HG02588 (cell line): ENCODE data around the gene MAD1L1.
"Not testable (repeated sequence)": the region's sequence is repeated elsewhere in the genome, so short reads cannot be mapped to it uniquely, and the experiment has no call there.

Experiments used
- ATAC-seq: cut with Tn5 transposase; IDR thresholded peaks from one replicate; pipeline ENCODE4 v1.9.1; 2021; ENCODE audit warnings: mild to moderate bottlenecking, moderate library complexity; ENCODE audit not compliant: unreplicated experiment

Gene MAD1L1

DNA sequence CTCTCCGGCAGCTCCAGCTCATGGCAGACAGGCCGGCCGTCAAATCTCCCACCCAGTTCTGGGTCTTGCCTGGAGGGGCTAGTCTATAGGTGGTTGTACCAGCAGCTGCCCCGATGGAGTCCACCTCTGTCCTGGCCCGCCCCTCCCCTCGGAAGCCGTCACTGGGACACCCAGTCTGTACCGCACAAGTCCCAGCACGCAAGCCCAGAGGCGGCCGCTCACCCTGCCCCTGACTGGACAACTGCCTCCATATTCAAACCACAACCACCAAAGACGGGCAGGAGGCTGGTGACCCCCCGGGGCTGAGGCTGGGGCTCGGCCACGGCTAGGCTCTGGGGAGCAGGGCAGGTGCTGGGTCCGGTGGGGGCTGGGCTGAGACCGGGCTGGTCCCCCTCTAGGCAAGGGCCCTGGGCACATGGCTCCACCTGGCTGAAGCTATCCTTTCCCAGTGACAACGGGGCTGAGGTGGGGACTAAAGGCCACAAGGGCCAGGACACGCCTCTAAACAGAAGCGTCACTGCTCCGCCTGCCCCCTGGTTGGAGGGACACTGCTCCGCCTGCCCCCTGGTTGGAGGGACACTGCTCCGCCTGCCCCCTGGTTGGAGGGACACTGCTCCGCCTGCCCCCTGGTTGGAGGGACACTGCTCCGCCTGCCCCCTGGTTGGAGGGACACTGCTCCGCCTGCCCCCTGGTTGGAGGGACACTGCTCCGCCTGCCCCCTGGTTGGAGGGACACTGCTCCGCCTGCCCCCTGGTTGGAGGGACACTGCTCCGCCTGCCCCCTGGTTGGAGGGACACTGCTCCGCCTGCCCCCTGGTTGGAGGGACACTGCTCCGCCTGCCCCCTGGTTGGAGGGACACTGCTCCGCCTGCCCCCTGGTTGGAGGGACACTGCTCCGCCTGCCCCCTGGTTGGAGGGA is 371.6 kb downstream of the MAD1L1 start:
- ATAC-seq = not testable (repeated sequence)

GRCh38 chr7:1859266-1860035 is 373.3 kb downstream of the MAD1L1 start:
- no peak for ATAC-seq

DNA sequence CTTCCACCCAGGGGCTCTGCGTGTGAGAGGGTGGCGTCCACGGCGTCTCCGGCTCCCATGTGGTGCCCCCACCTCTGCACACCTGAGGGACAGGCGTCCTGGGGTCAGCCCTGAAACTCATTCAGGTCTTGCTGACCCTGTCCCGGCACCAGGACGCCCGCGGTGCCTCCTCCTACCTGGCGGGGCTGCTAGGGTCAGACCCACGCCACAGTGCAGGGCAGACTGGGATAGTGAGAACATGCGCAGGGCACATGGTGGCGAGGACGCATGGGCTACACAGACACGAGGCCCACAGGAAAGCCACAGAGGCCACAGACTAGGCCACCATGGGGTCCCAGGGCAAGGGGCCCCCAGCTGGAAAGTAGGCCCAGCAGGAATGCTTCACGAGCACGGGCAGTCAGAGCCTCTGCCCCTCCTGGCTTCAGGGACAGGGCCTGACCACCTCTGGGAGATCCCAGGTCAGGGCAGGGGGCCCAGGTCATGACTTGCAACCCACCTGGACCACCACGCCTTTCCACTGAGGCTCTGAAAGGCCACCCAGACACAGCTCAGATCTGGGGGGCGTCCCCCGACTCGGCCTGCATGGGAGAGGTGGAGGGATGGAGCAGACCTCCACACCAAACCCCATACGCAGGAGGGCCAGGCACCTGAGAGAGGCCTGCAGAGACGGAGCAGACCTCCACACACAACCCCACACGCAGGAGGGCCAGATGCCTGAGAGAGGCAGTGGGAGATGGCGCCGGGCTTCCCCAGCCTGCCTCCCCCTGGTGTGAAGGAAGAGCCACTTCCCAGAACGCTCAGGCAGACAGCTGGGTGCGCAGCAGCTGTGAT is 374.1 kb downstream of the MAD1L1 start:
- ATAC-seq = no peak

DNA sequence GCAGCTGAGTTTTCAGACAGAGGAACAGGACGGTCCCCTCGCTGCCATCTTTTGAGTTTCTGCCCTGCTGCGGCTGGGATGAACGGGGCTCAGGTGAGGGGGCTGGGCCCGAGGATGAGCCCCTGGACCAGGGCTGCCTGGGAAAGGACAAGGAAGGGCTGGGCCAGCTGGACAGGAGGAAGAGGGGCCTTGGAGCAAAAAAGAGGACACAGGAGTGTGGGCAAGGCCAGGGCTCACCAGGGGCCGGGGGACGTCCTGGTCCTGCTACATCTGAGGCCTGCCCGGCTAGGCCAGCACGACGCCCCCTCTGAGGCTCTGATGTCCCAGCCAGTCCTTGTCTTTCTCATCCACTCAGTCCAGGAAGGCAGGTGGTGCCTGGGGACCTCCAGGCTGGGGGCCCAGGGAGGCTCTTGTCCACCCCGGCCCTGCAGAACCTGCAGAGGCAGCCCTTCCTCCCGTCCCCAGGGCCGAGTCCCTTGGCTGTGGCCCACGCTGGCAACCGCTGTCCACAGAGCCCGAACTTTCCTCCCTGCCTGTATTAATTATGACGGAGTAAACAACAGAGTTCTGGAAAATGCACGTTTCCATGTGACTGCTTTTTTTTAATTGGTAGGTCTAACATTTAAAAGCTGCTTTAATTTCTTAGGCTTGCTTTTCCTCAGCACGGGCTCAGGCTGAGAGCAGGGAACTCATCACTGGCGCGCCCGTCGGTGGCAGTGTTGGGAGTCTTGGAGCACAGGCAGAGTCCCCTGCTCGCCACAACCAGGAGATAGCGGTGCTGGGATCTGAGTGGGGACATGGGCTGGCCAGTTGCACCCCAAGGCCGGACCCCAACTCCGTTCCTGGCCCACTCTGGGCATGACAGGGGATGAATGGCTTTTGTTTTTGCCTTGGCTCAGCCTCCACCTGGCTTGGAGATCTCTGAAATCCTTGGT is 375.0 kb downstream of the MAD1L1 start:
- no peak for ATAC-seq

- no peak for ATAC-seq
Observed at GRCh38 chr7:1856888-1857441, 375.8 kb downstream of the MAD1L1 start.

- no peak for ATAC-seq
Observed at GRCh38 chr7:1856161-1856887, 376.4 kb downstream of the MAD1L1 start.

DNA sequence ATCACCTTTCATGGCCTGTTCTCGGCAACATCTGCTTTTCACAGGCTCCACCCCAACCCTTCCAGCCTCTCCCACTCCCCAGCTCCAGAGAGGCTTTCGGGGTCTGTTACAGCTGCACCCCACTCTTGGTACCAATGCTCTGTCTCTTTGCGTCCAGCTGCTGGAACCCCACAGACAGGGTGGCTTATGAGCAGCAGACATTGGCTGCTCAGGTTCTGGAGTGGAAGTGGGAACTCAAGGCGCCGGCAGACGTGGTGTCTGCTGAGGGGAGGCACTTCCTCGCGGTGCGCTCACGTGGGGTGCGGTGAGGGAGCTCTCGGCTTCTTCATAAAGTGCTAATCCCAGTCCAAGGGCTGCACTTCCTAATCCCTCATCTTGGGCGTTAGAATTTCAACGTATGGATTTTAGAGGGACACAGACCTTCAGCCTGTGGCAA is 377.0 kb downstream of the MAD1L1 start:
- no peak for ATAC-seq

DNA sequence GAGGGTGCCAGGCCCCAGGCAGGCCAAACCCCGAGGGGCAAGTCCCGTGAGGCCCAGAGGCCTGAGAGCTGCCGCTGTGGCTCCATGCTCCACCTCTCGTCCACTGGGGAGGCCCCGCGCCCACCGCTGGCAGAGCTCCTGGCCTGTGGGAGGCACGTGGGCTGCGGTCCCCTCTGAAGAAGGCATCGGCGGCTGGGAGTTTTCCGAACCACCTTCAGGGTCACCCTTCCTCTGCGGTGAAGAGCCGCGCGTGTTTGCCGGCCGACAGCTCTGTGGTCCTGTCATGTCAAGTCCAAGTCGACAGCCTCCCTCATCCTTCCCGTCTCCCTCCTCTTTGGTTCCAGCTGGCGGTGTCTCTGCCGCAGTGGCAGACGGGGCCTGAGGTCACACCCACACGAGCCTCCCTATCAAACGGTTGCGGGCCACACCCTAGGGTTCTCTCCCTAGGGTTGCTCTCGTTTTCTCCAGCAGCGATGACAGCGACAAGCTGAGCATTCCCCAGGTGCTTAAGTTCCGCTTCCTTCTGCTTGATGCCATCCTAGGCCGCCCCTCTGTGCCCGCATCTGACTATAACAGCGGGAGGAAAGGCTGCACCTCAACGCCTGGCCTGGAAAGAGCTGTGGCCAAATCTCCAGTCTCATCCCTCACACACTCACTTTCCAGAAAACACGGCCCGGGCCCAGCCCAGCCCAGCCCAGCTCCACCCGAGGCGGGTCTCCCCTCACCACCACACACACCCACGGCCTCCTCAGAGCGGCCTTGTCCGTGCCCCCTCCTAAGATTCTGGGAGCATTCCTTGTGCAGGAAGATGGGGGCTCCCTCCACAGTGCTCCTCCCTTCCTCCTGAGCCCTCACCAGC is 377.6 kb downstream of the MAD1L1 start:
- ATAC-seq = no peak

DNA sequence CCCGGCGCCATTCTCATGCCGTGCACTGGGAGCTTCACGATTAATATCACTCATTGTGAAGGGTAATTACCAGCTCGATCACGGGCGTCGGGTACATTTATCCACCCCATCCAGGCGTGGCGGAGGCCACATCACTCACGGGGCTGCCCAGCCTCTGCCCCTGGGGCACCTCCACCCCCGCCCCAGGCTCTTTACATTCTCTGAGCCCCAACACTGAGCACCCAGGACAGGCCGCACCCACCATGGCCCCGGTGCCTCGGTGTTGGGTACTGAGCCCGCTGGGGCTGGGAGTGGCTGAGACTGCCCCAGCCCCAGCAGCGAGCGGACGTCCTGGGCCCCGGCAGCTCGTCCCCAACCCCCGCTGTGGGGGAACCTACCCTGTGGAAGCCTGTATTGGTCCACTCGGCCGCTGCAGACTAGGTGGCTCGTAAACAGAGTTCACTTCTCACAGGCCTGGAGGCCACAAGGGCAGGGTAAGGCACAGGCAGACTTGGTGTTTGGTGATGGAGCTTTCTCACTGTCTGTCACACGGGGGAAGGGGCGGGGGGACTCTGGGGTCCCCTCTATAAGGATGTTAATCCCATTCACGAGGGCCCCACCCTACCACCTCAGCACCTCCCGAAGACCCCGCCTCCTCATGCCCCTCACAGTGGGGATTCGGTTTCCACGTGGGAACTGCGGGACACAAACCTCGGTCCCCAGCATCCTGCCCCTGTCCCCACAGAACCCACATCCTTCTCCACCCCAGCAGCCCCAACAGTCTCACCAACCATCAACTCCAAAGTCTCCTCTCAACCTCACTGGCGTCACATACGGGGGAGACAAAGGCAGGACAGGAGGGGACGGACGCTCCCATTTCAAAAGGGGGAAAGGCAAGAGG is 378.5 kb downstream of the MAD1L1 start:
- no peak for ATAC-seq

GRCh38 chr7:1853431-1853985 is 379.2 kb downstream of the MAD1L1 start:
- ATAC-seq = no peak

GRCh38 chr7:1852517-1853430 is 380.0 kb downstream of the MAD1L1 start:
- no peak for ATAC-seq

GRCh38 chr7:1851721-1852516 is 380.8 kb downstream of the MAD1L1 start:
- ATAC-seq = no peak

- ATAC-seq = no peak
Observed at GRCh38 chr7:1850976-1851571, 381.7 kb downstream of the MAD1L1 start.

- ATAC-seq = no peak
Observed at GRCh38 chr7:1850111-1850975, 382.4 kb downstream of the MAD1L1 start.
